Stomach (tissue), 9 donors: ENCODE results near the gene RHOXF2. TPM values are rescaled to one million over a fixed set of nuclear protein-coding genes. Genes with fewer than 3 reads are reported as not detected.

Source experiments
- DNase-seq, 2 donors: peaks; one replicate each; pipeline versions ENCODE4 v3.0.0 to v3.0.0-alpha.2; 2013 to 2019
- H3K27ac ChIP-seq, 5 donors: fragments of 200-600 bp in 4 of 5; sonication (generic) in 4 of 5; one replicate each; pipeline ENCODE4 v1.5.1; 2013 to 2019; ENCODE audit warnings: mild to moderate bottlenecking in 1 of 5, moderate library complexity in 1 of 5
- H3K27me3 ChIP-seq, 3 donors: fragments of 200-600 bp; sonication (generic); one replicate each; pipeline ENCODE4 v1.5.1; 2017 to 2019; ENCODE audit warnings: mixed run types in 1 of 3
- H3K36me3 ChIP-seq, 4 donors: fragments of 200-600 bp; sonication (generic); 1 replicate in 3 of 4; 2 replicates in 1 of 4; pipeline ENCODE4 v1.5.1; 2016 to 2019
- H3K4me1 ChIP-seq, 4 donors: fragments of 200-600 bp; sonication (generic); one replicate each; pipeline ENCODE4 v1.5.1; 2016 to 2019
- H3K4me3 ChIP-seq, 4 donors: fragments of 200-600 bp; sonication (generic) in 3 of 4; one replicate each; pipeline ENCODE4 v1.5.1; 2016 to 2019; ENCODE audit warnings: mild to moderate bottlenecking in 1 of 4
- H3K9me3 ChIP-seq, 4 donors: fragments of 200-600 bp; sonication (generic); one replicate each; pipeline ENCODE4 v1.5.1; 2016 to 2019
- EP300 ChIP-seq: sonication (generic); formaldehyde crosslinking; IDR thresholded peaks from one replicate; pipeline ENCODE4 v1.6.1; 2017; ENCODE audit warnings: antibody characterized with exemption
- POLR2A ChIP-seq, 4 donors: fragments of 450-650 bp; IDR thresholded peaks; one replicate each; pipeline ENCODE4 v1.6.1; 2016; ENCODE audit warnings: antibody characterized with exemption in 4 of 4, control low read depth in 2 of 4, mild to moderate bottlenecking in 1 of 4, moderate library complexity in 1 of 4
- POLR2AphosphoS5 ChIP-seq, 3 donors: sonication (generic); formaldehyde crosslinking; IDR thresholded peaks; one replicate each; pipeline ENCODE4 v1.6.1; 2016; ENCODE audit warnings: antibody characterized with exemption in 3 of 3
- WGBS, 5 donors: extraction: QIAGEN DNeasy Blood & Tissue Kit in 3 of 5; methylation state at CpG; one replicate each; pipeline versions ENCODE4 v1.1.5 to v1.1.7; 2013 to 2018; 5-methylcytosine and 5-hydroxymethylcytosine counted together
- intact Hi-C: fragments of 100-400 bp; cut with DNase I; formaldehyde crosslinking; loops from one replicate; pipeline ENCODE4 v1.15.1; 2023; ENCODE audit warnings: low total_unique reads
- polyA plus RNA-seq, 3 donors: library from polyadenylated mRNA; stranded (reverse); fragments of 200-250 nt; gene quantifications; one replicate each; pipeline ENCODE4 v1.2.3, GENCODE V29; 2013
- total RNA-seq, 5 donors: library from RNA; depleted of rRNA; stranded (reverse); fragments of >200 nt; gene quantifications; one replicate each; pipeline versions ENCODE4 v1.1.0 to v1.2.3, GENCODE V29; 2014 to 2016
- TF ChIP-seq, protein P1 (sequence below), 7 experiments: fragments of 450-650 bp in 4 of 7; fragments of 200-600 bp in 3 of 7; sonication (generic) in 3 of 7; IDR thresholded peaks; one replicate each; pipeline ENCODE4 v1.5.1; 2016 to 2019; ENCODE audit warnings: antibody characterized with exemption in 7 of 7, control low read depth in 2 of 7, mild to moderate bottlenecking in 1 of 7
- donor health status: healthy with polysubstance abuse.
- donor health status: Bipolar disorder and iron deficiency.
- donor health status: healthy.

RHOXF2 gene
- total and polyA plus RNA-seq, 8 donors = not detected

DNA sequence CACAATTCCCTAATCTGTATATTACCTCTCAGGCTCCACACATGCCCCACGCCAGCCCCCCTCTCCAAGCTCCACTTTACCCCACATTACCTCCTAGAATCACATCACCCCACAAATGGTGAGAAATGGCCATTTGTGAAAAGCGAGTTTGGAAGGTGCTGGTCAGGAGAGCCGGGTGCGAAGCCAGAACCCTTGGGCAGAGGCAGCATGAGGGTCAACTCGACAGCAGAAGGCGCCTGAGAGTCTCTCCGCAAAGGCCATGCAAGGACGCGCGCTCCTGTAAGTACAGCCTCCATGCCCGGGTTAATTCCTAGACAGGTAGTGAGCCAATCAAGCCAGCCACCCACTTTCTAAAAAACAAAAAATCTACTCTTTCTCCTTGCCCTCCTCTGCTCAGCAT, 42.4 kb downstream of the RHOXF2 start:
- WGBS, 5 donors = 78 to 95% (median 86%) methylated on average over 11 of the region's 11 CpGs
- H3K27ac ChIP-seq = no peak overlapping the region
- H3K9me3 ChIP-seq = no peaks in the 10 kb centered on the region
- H3K27me3 ChIP-seq = no peaks in the 10 kb centered on the region
- H3K36me3 ChIP-seq = no peaks in the 10 kb centered on the region
- no peaks in the 10 kb centered on the region for H3K4me1 ChIP-seq
- TF ChIP-seq, protein P1, sequence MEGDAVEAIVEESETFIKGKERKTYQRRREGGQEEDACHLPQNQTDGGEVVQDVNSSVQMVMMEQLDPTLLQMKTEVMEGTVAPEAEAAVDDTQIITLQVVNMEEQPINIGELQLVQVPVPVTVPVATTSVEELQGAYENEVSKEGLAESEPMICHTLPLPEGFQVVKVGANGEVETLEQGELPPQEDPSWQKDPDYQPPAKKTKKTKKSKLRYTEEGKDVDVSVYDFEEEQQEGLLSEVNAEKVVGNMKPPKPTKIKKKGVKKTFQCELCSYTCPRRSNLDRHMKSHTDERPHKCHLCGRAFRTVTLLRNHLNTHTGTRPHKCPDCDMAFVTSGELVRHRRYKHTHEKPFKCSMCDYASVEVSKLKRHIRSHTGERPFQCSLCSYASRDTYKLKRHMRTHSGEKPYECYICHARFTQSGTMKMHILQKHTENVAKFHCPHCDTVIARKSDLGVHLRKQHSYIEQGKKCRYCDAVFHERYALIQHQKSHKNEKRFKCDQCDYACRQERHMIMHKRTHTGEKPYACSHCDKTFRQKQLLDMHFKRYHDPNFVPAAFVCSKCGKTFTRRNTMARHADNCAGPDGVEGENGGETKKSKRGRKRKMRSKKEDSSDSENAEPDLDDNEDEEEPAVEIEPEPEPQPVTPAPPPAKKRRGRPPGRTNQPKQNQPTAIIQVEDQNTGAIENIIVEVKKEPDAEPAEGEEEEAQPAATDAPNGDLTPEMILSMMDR (IDR thresholded peaks at IDR 0.05) = no peak
- TF ChIP-seq POLR2AphosphoS5 (IDR thresholded peaks at IDR 0.05) = no peak
- TF ChIP-seq POLR2A (IDR thresholded peaks at IDR 0.05) = no peak
- TF ChIP-seq EP300 = no peak
- intact Hi-C loops = no loop called here
- DNase-seq = no peak
- H3K4me3 ChIP-seq = no peak overlapping the region

DNA sequence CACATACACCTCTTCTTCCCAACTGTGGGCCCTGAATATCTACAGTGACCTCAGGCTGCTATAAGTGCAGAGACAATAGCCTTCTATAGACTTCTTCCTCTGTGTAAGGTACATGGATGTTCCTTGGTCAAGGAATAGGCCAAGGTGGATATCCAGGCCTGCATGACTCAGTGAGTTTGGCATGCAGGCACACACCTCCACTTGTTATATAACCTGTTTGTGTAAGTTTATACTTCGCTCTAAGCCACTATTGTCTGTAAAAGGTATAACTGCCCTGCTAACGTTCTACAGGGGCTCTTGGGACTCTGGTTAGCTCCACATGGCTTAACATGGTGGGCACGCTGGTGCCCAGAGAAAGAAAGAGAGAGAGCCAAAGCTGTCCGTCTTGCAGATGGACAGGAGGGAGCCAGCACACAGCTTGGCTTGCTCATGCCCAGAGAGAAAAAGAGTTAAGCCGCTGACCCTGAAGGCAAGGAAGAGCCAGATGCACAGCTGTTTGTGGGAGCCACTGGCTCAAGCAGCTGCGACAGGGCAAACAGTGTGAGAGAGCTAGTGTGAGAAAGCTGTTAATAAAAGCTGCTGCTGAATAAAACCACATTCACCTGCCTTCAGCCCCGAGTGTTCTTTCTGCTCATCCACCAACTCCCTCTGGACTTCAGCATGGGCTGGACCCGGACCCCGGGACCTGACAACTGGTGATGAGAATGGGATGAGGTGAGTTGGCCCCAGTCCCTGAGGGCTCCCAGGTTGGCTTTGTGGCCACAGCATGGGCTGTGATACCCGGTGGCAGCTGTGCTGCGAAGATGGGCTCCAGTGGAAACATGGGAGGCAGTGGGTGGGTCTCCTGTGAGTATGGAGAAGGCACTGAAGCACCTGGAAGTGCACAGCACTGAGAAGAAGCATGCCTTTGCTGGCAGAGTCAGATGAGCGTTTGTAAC, 47.7 kb downstream of the RHOXF2 start:
- no peak for DNase-seq
- Histone ChIP-seq H3K27ac (no peak overlapping the region), H3K4me3 (no peak overlapping the region), H3K4me1 (no peaks in the 10 kb centered on the region), H3K9me3 (no peaks in the 10 kb centered on the region), H3K36me3 (no peaks in the 10 kb centered on the region), H3K27me3 (no peaks in the 10 kb centered on the region)
- WGBS, 5 donors = 76 to 88% (median 86%) methylated on average over 12 of the region's 12 CpGs
- intact Hi-C loops = no loop called here
- TF ChIP-seq, protein P1 (IDR thresholded peaks at IDR 0.05) = no peak
- no peak for TF ChIP-seq POLR2A (IDR thresholded peaks at IDR 0.05)
- TF ChIP-seq EP300 = no peak
- TF ChIP-seq POLR2AphosphoS5 (IDR thresholded peaks at IDR 0.05) = no peak

DNA sequence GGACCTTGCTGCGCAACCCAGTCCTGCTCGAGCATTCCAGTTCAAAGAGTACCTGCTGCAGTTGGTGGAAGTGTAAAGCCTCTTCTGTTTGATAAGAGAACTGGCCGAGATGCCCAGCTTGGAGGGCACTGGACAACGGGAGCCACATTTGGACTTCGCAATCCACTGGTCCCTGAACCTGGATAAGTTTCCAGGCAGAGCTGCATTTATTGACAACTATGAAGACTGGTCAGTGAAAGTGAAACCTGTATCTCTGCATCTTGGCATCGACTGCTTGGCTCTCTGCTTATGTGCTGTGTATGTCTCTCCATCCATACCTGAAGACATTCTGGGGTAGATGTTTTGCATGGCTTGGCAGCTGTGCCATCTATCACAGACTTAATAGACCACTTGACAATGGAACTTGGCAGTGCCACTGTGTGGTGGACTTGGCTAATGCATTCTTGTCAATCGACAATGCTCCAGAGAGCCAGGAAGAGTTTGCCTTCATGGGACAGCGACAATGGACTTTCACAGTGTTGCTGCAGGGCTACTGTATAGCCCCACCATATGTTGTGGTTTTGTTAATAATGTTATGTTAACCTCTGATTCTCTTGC, 48.7 kb downstream of the RHOXF2 start:
- Histone ChIP-seq H3K4me1 (no peaks in the 10 kb centered on the region), H3K9me3 (no peaks in the 10 kb centered on the region), H3K36me3 (no peaks in the 10 kb centered on the region), H3K4me3 (no peak overlapping the region), H3K27ac (no peak overlapping the region), H3K27me3 (no peaks in the 10 kb centered on the region)
- TF ChIP-seq POLR2A (IDR thresholded peaks at IDR 0.05) = no peak
- TF ChIP-seq EP300 = no peak
- TF ChIP-seq, protein P1 (IDR thresholded peaks at IDR 0.05) = no peak
- no peak for TF ChIP-seq POLR2AphosphoS5 (IDR thresholded peaks at IDR 0.05)
- no peak for DNase-seq
- intact Hi-C loops = no loop called here
- WGBS, 5 donors = 82 to 92% (median 87%) methylated on average over 8 of the region's 8 CpGs

DNA sequence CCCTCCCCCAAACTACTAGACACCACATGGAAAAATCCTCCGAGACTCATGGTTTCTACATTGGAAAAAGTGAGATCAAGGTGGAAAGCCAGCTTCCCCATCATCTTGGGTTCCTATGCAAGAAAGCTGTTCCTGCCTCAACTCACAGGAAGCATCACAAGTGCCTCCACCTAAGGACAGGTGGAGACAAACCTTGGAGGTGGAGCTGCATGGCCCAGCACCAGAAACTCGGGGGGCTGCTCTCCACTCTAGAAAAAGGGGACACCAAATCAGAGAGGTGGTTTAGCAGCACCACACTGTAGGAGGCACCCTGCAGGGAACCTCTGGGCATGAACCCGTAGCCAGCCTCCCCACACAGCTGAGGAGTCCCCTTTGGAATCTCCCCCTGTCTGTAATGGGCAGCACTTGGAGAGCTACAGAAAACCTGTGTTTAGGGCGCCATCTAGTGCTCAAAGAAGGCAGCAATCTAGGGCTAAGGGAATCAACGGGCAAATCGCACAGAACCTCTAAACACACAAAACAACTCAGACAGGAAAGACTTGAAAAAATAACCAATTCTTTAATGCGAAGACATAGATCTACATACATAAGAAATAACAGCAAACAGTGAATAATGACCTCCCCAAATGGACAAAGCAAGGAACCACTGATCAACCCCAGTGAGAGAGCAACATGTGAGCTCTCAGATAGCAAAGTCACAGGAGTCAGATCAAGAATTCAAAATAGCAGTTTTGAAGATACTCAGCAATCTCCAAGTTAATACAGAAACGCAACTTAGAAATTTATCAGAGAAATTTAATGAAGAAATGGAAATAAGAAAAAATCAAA, 55.2 kb downstream of the RHOXF2 start:
- WGBS, 5 donors = 21 to 39% (median 24%) methylated on average over 5 to 8 of the region's 8 CpGs
- H3K36me3 ChIP-seq = no peaks in the 10 kb centered on the region
- H3K9me3 ChIP-seq = no peaks in the 10 kb centered on the region
- H3K4me3 ChIP-seq = no peak overlapping the region
- DNase-seq = peak; percentile 67 to 82
- intact Hi-C loops = no loop called here
- H3K27ac ChIP-seq = no peak overlapping the region
- no peak for TF ChIP-seq POLR2A (IDR thresholded peaks at IDR 0.05)
- TF ChIP-seq, protein P1 (IDR thresholded peaks at IDR 0.05) = peak in 5 of 7 experiments; percentile 6 to 67 (median 55)
- H3K4me1 ChIP-seq = no peaks in the 10 kb centered on the region
- no peaks in the 10 kb centered on the region for H3K27me3 ChIP-seq
